GM18505 (cell line): ENCODE results near the gene ZNF521.

Experiments used
- ATAC-seq: cut with Tn5 transposase; IDR thresholded peaks from one replicate; pipeline ENCODE4 v1.9.1; 2021; ENCODE audit not compliant: unreplicated experiment
- POLR2A ChIP-seq: IDR thresholded peaks from 4 replicates; pipeline ENCODE4 v1.6.1; 2011; ENCODE audit warnings: borderline replicate concordance; ENCODE audit not compliant: insufficient read depth, insufficient read length; ENCODE audit errors: extremely low read depth

Gene ZNF521

DNA sequence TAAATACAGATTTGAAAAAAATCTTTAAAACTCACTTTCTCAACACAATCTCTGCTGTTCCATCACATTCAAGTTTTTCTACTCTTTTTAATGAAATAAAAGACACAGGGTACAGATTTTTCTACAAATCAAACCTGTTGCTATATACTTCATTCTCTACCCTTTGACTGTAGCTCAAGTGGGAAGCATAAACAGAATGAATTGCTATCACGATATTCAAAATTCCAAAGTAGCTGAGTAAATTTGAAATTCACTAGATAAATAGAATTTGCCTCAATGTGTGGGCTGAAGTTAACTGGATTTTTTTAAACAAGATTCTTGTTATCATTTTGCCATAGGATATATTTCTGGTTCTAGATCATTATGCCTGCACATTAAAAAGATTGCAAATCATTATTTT is 185.9 kb downstream of the ZNF521 start:
- TF ChIP-seq POLR2A, result no peak
- ATAC-seq, result no peak

GRCh38 chr18:25164848-25165811 is 186.8 kb downstream of the ZNF521 start:
- peak; percentile 89 for ATAC-seq
- TF ChIP-seq POLR2A, result no peak

GRCh38 chr18:25164211-25164847 is 187.6 kb downstream of the ZNF521 start:
- peak; percentile 29 for ATAC-seq
- TF ChIP-seq POLR2A, result no peak

DNA sequence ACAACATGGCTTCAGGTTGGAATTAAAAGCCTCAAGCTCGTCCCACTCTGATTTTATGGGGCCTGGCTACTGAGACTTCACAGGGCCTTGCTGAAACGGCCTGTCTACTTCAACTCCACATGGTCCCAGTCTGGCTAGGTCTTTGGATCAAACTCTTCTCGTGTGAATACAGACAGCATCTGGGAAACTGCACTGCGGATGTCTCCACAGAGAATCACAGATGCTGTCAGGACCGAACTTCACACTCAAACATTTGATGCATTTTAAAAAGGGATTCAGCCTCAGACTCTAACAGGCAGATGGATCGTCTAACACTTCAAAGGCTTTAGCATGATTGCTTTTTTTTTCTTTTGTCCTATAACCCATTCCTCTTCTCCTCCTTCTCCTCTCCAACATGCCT is 198.5 kb downstream of the ZNF521 start:
- no peak for ATAC-seq

DNA sequence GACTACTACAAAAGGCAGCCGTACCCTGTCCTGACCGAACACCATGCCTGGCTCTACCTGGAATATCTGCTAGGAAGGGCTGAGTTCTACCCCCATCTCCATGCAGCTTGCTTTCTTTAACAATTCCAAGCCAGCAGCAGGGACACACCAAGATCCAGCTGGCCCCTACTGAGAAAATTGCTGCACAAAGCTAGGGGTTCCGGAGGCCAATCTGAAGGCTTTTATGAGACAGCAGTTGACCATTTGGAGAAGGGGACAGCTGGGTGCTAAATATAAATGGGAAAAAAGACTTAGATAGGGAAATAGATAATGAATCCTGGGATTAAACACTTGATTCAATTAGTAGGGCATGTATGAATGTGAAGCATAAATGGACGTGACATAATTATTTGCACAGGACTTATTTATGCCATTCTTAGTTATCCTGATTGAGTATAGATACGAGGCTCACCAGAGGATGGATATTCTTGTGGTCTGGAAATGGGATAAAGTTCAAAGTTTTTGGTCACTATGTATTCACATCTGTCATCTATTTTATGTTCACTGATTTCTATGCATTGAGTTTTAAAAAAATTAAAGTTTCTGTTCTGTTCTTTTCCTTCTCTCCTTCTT is 204.0 kb downstream of the ZNF521 start:
- ATAC-seq, result no peak
- TF ChIP-seq POLR2A, result no peak

More for the DNA sequence above, 198.5 kb downstream of the ZNF521 start:
- no peak for TF ChIP-seq POLR2A

- no peak for TF ChIP-seq POLR2A
- no peak for ATAC-seq
Observed at GRCh38 chr18:25146512-25146910, 205.5 kb downstream of the ZNF521 start.

- ATAC-seq, result no peak
- TF ChIP-seq POLR2A, result no peak
Observed at GRCh38 chr18:25145731-25146511, 206.0 kb downstream of the ZNF521 start.

DNA sequence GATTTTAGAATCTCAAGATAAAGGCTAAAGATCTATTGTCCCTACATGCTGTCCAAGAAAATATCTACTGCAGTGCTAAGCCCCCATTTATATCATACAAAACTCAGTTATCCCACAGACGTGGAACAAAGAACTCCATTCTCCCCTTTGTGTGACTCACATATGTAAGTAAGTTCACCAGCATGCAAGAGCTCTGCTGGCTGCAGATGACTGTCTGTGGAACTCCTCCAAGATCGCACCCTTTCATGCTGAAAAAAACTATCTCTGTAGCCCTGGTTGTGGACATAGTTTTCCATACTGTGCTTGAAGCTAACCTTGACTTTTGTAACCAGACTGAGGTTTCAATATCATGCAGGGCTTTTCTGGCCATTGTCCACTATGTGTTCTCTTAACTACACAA is 207.1 kb downstream of the ZNF521 start:
- no peak for TF ChIP-seq POLR2A

GRCh38 chr18:25141886-25142285 is 210.1 kb downstream of the ZNF521 start:
- no peak for TF ChIP-seq POLR2A
- ATAC-seq, result no peak

More for the DNA sequence above, 207.1 kb downstream of the ZNF521 start:
- ATAC-seq, result no peak

DNA sequence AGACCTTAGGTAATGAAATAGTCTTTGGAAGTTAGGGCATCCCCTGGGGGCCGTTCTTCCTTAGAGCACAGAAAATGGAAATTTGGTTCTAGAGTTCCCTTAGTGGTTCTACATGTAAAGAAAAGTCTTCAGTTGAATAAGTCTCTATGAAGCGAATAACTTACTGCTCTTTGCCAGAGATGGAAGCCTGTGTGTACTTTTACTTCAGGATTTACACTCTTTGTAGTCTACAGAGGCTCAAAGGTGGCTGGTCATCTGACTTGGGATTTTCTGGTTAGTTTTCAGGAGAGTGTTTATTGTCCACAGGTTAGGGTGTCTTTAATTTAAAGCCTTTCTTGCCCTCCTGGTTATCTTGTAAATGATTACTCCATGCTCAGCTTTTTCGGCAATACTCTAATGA is 210.6 kb downstream of the ZNF521 start:
- no peak for TF ChIP-seq POLR2A
- ATAC-seq, result no peak

DNA sequence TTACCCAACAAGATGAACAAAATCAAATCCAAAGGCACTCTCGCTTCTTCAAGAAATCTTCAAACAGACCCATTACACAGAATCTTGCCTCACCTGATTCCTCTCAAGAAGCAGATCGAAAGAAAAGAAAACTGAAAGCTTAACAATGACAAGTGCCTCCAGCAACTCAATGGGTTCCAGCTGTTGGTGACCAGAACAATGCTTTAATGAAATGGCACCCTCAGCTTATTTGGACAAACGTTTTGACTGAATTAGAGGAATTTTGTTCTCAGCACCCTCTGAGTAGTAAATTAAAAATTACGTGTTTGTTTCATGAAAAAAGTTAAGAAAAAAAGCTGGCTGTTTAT is 211.0 kb downstream of the ZNF521 start:
- ATAC-seq, result no peak
- no peak for TF ChIP-seq POLR2A

- no peak for ATAC-seq
- no peak for TF ChIP-seq POLR2A
Observed at GRCh38 chr18:25140124-25140961, 211.6 kb downstream of the ZNF521 start.
